AG09309 (cell line): ENCODE data around the gene OR10A2.

ENCODE experiments used
- DNase-seq: peaks from one replicate; pipeline ENCODE4 v3.0.0-alpha.2; 2010; ENCODE audit warnings: low read depth
- H3K4me3 ChIP-seq: 2 replicates; pipeline ENCODE4 v1.5.1; 2011; ENCODE audit warnings: mild to moderate bottlenecking, low read depth, low read length, moderate library complexity; ENCODE audit not compliant: control insufficient read depth
- TF ChIP-seq, protein P1 (sequence below): IDR thresholded peaks from 2 replicates; pipeline ENCODE4 v1.5.1; 2011; ENCODE audit warnings: mild to moderate bottlenecking, low read depth, low read length, inconsistent platforms; ENCODE audit not compliant: insufficient read depth, control insufficient read depth; ENCODE audit errors: missing control alignments

The OR10A2 gene, protein sequence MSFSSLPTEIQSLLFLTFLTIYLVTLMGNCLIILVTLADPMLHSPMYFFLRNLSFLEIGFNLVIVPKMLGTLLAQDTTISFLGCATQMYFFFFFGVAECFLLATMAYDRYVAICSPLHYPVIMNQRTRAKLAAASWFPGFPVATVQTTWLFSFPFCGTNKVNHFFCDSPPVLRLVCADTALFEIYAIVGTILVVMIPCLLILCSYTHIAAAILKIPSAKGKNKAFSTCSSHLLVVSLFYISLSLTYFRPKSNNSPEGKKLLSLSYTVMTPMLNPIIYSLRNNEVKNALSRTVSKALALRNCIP

GRCh38 chr11:6862961-6863360 lies at the start of gene OR10A2:
OR10A2 (plus strand) TSS chr11:6863057; CDS start chr11:6869755, 6,698 bp downstream.
- H3K4me3 ChIP-seq = no peak within 1 kb of the TSS
- TF ChIP-seq, protein P1, sequence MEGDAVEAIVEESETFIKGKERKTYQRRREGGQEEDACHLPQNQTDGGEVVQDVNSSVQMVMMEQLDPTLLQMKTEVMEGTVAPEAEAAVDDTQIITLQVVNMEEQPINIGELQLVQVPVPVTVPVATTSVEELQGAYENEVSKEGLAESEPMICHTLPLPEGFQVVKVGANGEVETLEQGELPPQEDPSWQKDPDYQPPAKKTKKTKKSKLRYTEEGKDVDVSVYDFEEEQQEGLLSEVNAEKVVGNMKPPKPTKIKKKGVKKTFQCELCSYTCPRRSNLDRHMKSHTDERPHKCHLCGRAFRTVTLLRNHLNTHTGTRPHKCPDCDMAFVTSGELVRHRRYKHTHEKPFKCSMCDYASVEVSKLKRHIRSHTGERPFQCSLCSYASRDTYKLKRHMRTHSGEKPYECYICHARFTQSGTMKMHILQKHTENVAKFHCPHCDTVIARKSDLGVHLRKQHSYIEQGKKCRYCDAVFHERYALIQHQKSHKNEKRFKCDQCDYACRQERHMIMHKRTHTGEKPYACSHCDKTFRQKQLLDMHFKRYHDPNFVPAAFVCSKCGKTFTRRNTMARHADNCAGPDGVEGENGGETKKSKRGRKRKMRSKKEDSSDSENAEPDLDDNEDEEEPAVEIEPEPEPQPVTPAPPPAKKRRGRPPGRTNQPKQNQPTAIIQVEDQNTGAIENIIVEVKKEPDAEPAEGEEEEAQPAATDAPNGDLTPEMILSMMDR = no peak
- DNase-seq = no peak

GRCh38 chr11:6813656-6814055 lies 49.2 kb upstream of the OR10A2 start:
- TF ChIP-seq, protein P1 = no peak
- no peak overlapping the region for H3K4me3 ChIP-seq
- no peak for DNase-seq

DNA sequence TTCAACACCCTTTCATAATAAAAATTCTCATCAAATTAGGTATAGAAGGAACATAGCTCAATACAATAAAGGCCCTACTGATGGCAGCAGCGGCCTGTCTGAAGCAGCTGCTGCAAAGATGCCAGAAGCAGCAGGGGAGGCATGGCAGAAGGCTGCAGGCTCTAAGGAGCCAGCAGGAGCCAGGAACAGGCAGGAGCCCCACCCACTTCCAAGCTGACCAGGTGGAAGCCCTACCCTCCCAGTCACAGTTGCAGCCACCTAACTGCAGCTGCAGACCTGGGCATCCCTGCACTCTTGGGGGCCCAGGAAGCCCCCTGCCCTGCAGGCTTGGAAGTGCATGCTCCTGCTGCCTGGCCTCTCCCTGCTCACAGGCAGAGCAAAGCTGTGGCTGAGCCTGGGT lies 45.2 kb upstream of the OR10A2 start:
- no peak overlapping the region for H3K4me3 ChIP-seq
- no peak for DNase-seq
- TF ChIP-seq, protein P1 = peak; percentile 18

- TF ChIP-seq, protein P1 = no peak
- no peak for DNase-seq
These were observed 43.9 kb upstream of the OR10A2 start for GRCh38 chr11:6818967-6819366.

GRCh38 chr11:6824136-6824823 lies 38.6 kb upstream of the OR10A2 start:
- H3K4me3 ChIP-seq = no peak overlapping the region
- DNase-seq = no peak
- TF ChIP-seq, protein P1 = no peak

More at GRCh38 chr11:6818967-6819366, 43.9 kb upstream of the OR10A2 start:
- H3K4me3 ChIP-seq = no peak overlapping the region

GRCh38 chr11:6825231-6825744 lies 37.6 kb upstream of the OR10A2 start:
- DNase-seq = no peak
- TF ChIP-seq, protein P1 = no peak
- H3K4me3 ChIP-seq = no peak overlapping the region
